Psoas muscle (tissue), 8 donors: ENCODE data around the gene AXIN2. TPM values are rescaled to one million over a fixed set of nuclear protein-coding genes. Genes with fewer than 3 reads are reported as not detected.

Experiments
- ATAC-seq, 4 donors: fragments of 200-7000 bp; cut with Tn5 transposase; one replicate each; pipeline ENCODE4 v1.9.1; 2020; ENCODE audit warnings: moderate library complexity in 3 of 4, mild to moderate bottlenecking in 2 of 4
- DNase-seq, 2 donors: peaks; one replicate each; pipeline ENCODE4 v3.0.0-alpha.2; 2020
- H3K27ac ChIP-seq: fragments of 200-600 bp; one replicate; pipeline ENCODE4 v1.8.0; 2022
- H3K27me3 ChIP-seq, 3 donors: fragments of 200-600 bp in 1 of 3; one replicate each; pipeline versions ENCODE4 v1.6.1 to v1.8.0; 2013 to 2022; ENCODE audit warnings: low read length in 2 of 3, mild to moderate bottlenecking in 2 of 3, moderate library complexity in 1 of 3; ENCODE audit not compliant: insufficient read depth in 3 of 3
- H3K36me3 ChIP-seq, 2 donors: fragments of 200-600 bp in 1 of 2; one replicate each; pipeline versions ENCODE4 v1.6.1 to v1.8.0; 2013 to 2022; ENCODE audit warnings: low read depth in 1 of 2, mild to moderate bottlenecking in 1 of 2, moderate library complexity in 1 of 2; ENCODE audit not compliant: insufficient read depth in 1 of 2
- H3K4me1 ChIP-seq: fragments of 200-600 bp; one replicate; pipeline ENCODE4 v1.8.0; 2022
- H3K4me3 ChIP-seq: fragments of 200-600 bp; one replicate; pipeline ENCODE4 v1.8.0; 2022; ENCODE audit warnings: mild to moderate bottlenecking
- H3K9me3 ChIP-seq: fragments of 200-600 bp; one replicate; pipeline ENCODE4 v1.8.0; 2022
- CTCF ChIP-seq: fragments of 200-600 bp; IDR thresholded peaks from one replicate; pipeline ENCODE4 v1.8.0; 2022; ENCODE audit warnings: antibody characterized with exemption
- WGBS, 3 donors: extraction: QIAGEN DNeasy Blood & Tissue Kit; methylation state at CpG; one replicate each; pipeline versions ENCODE4 v1.1.6 to v1.1.7; 2013; 5-methylcytosine and 5-hydroxymethylcytosine counted together
- intact Hi-C, 2 donors: fragments of 100-400 bp; cut with DNase I; formaldehyde crosslinking; loops; one replicate each; pipeline versions ENCODE4 v1.11.0 to v1.14.2; 2022
- polyA plus RNA-seq, 3 donors: library from polyadenylated mRNA; stranded (reverse); fragments of 200-250 nt; gene quantifications; one replicate each; pipeline ENCODE4 v1.2.3, GENCODE V29; 2013
- total RNA-seq, 4 donors: library from RNA; stranded (reverse); fragmentation: NEBNext Ultra II Directional in 2 of 4; extraction: Animal tissue kit (Norgen Biotek cat#: 25700) in 2 of 4; gene quantifications; one replicate each; pipeline versions ENCODE4 v1.2.1 to v1.2.4, GENCODE V29; 2021 to 2023
- donor health status: healthy with polysubstance abuse.
- donor health status: DM: no; HTN: no; CAD: no; lungs with moderate emphysema.
- donor health status: Bipolar disorder and iron deficiency.
- donor health status: healthy.
- donor health status: DM: yes; HTN: yes; CAD: no.
- donor health status: DM: no; HTN: no; CAD: no.
- donor health status: DM: no; HTN: no; CAD: no.
- donor health status: DM: yes; HTN: yes; CAD: no.

AXIN2 gene
- total and polyA plus RNA-seq, 7 donors = 0.72 to 19.1 (median 8.0) TPM

DNA sequence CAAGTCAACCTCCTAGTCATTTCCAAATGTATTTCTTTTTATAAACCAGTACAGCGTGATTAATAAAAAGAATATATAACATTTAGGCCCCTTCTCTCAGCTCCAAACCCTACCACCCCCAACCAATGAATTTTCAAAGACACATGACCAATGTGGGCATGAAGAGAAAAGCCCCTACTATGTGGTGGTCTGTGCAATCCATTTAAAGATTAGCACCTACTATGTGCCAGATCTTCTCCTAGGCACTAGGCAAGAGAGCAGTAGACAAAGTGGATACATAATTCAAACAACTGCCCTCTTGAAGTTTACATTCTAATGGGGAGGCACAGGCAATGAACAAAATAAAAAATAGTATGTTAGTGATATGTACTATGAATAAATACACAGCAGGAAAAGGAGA is 19.4 kb downstream of the AXIN2 start:
- TF ChIP-seq CTCF = no peak
- ATAC-seq = no peak
- H3K27ac ChIP-seq = peak overlapping the region; percentile 41
- H3K4me1 ChIP-seq = peaks cover 51% of the 10 kb centered on the region
- H3K27me3 ChIP-seq = no peaks in the 10 kb centered on the region
- DNase-seq = no peak
- WGBS, 3 donors = 34 to 70% (median 43%) methylated on average over 1 of the region's 1 CpG
- intact Hi-C loops = no loop called here
- H3K4me3 ChIP-seq = no peak overlapping the region
- H3K36me3 ChIP-seq = peaks cover 0 to 41% of the 10 kb centered on the region in 2 donors
- no peaks in the 10 kb centered on the region for H3K9me3 ChIP-seq

DNA sequence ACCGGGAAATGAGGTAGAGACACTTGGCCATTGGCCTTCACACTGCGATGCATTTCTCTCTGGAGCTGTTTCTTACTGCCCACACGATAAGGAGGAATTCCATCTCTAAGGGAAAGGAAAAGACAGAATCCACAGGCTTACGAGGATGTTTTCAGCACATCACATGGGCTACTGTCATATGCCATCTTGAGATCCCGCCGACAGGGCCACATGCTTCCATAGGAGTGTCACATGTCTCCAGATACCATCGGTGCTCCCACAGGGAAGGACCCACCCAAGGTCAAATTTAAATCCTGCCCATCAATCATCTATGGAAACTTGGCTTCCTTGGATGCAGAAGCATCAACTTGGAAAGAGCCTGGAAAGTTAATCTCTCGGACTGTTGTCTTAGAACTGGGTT is 20.0 kb downstream of the AXIN2 start:
- TF ChIP-seq CTCF = no peak
- H3K4me1 ChIP-seq = peaks cover 45% of the 10 kb centered on the region
- H3K27ac ChIP-seq = peak overlapping the region; percentile 41
- 48 to 68% (median 64%) methylated on average over 8 of the region's 8 CpGs for WGBS, 3 donors
- H3K27me3 ChIP-seq = no peaks in the 10 kb centered on the region
- H3K36me3 ChIP-seq = peaks cover 0 to 47% of the 10 kb centered on the region in 2 donors
- intact Hi-C loops = no loop called here
- no peaks in the 10 kb centered on the region for H3K9me3 ChIP-seq
- H3K4me3 ChIP-seq = no peak overlapping the region
- DNase-seq (no peak), ATAC-seq (no peak)

GRCh38 chr17:65539630-65540266 is 21.7 kb downstream of the AXIN2 start:
- intact Hi-C loops = no loop called here
- Histone ChIP-seq H3K27ac (no peak overlapping the region), H3K9me3 (no peaks in the 10 kb centered on the region), H3K27me3 (no peaks in the 10 kb centered on the region), H3K4me3 (no peak overlapping the region), H3K4me1 (peaks cover 30% of the 10 kb centered on the region), H3K36me3 (peaks cover 0 to 64% of the 10 kb centered on the region in 2 donors)
- ATAC-seq (no peak), DNase-seq (no peak)
- WGBS, 3 donors = 71 to 89% (median 74%) methylated on average over 2 of the region's 2 CpGs
- TF ChIP-seq CTCF = no peak

DNA sequence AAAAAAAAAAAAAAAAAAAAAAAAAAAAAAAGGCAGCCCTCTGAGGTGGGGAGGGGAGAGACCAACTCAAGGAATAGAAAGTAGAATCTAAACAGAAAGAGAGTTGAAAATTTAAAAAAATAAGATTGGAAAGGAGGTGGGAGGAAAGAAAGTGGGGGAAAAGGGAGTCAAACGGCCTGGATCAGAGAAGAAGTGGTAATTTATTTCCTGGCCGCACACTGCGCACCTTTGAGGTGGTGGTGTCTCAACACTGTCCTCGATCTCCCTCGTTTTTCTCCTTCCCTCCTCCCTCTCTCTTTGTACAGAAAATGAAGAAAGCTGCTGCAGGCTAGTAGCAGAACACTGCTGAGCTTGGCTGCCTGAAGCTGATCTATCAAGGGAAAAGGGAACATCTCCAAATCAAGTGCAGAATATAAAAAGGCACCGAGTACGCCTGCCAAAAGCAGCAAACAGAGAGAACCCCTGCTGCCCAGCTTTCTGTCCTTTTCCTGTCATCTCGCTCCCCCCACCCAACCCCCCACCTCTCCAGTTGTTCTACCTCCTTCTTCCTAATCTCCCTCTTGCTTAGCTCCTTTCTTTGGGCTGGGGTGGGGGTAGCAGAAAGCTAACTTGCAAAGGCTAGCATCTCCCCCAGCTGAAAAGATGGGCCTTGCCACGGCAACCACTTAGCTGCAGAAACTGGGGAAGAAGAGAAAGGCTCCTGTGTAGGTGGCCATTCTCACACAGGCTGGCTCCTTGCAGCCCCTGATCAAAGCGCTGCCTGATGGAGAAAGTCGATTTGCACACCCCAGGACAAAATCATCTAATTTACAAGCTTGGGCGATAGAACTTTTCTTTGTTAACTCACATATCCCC is 22.5 kb downstream of the AXIN2 start:
- H3K27me3 ChIP-seq = no peaks in the 10 kb centered on the region
- TF ChIP-seq CTCF = no peak
- peaks cover 0 to 73% of the 10 kb centered on the region in 2 donors for H3K36me3 ChIP-seq
- no peak overlapping the region for H3K4me3 ChIP-seq
- no peak for ATAC-seq
- 73 to 83% (median 80%) methylated on average over 12 of the region's 12 CpGs for WGBS, 3 donors
- intact Hi-C loops = no loop called here
- no peak for DNase-seq
- no peaks in the 10 kb centered on the region for H3K9me3 ChIP-seq
- H3K4me1 ChIP-seq = peaks cover 24% of the 10 kb centered on the region
- H3K27ac ChIP-seq = no peak overlapping the region
